Measurements from ENCODE around the gene GNMT. TPM values are rescaled to one million over a fixed set of nuclear protein-coding genes. Genes with fewer than 3 reads are reported as not detected.
"Not testable (repeated sequence)": the region's sequence is repeated elsewhere in the genome, so short reads cannot be mapped to it uniquely, and the experiment has no call there.

The GNMT gene
- total RNA-seq, 2 experiments from 2014 or later: 1.1 to 1.3 TPM

DNA sequence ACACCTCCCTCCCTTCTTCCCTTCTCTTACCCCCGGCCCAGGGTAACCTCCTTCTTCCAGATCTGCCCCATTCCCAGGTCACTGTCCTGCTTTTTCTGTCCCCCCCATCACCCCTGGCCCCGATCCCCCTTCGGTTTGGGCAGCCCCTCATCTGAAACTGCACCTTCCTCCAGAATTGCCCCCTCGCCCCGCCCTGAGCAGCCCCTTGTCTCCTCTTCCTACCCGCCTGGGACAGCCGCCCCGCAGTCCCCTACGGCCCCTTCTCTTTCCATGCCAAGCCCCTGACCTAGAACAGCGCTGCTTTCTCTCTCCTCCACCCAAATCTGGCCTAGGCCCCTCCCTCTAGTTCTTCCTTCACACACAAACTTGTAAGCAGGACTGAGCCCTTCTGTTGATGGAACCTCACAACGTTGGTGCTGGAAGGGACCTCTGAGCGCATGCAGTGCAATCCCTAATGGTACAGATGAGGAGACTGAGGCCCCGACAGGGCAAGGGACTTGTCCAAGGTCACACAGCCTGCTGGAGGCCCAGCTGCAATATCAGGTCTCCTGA, 24.4 kb downstream of the GNMT start:
- Mint-ChIP-seq H3K27ac (peak overlapping the region; percentile 93), H3K4me3 (peak overlapping the region; percentile 93), H3K27me3 (no peaks in the 10 kb centered on the region), H3K9me3 (no peaks in the 10 kb centered on the region), H3K36me3 (ENCODE audit: low read depth) (peaks cover 27% of the 10 kb centered on the region), H3K4me1 (peaks cover 54% of the 10 kb centered on the region)
- POLR2A ChIA-PET: no interaction called here
- DNase-seq: peak; percentile 29
- CTCF ChIA-PET: interaction anchor here (1.1 to 1.6 kb wide), 4 partner anchors 11 to 159 kb away, joined by 3 to 5 read pairs (median 4); partner anchors contain the start of gene CNPY3

DNA sequence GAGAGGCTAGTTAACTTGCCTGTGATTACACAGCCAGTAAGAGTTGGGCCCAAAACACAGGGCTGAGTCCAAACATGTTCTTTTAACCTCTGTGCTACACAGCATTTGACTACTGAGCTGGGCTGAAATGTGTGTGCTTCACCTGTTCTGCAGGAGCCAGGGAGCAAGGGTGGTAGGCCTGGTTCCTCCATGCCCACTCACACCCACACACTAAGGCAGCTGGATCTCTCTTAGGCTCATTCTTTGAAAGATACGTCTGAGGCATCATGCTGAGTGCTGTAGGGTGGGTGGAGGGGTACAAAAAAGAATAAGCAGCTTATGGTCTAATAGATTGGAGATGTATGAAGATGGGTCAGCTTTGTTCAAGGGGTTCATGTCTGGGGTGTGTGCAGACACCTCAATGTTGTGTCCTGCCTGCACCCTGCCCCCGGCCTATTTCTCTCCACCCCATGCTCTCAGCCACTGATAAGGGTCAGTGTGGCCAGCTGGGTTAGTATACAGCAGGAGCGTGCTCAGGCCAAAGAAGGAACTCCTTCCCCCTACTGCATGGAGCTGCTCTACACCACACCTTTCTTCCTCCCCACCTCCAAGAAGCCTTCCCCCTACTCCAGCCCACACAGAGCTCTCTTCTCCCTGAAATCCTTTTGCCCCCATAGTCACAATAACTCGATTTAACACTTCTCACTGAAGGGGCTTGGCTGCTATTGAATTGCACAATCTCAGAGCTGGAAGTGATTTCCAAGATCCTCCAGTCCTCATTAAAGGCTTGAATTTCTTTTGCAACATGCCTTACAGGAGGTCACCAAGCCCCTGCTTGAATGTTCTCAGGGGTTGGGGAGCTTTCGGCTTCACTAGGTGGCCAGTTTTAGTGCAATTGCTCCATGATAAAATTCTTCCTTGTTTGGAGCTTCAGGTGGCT, 27.2 kb downstream of the GNMT start:
- Mint-ChIP-seq H3K36me3 (ENCODE audit: low read depth) (peaks cover 35% of the 10 kb centered on the region), H3K27me3 (no peaks in the 10 kb centered on the region), H3K27ac (no peak overlapping the region), H3K4me1 (peaks cover 47% of the 10 kb centered on the region), H3K4me3 (no peak overlapping the region), H3K9me3 (no peaks in the 10 kb centered on the region)
- no peak for DNase-seq
- ChIA-PET CTCF (interaction anchor here (0.6 to 1.7 kb wide), 7 partner anchors 16 to 206 kb away, joined by 3 to 6 read pairs (median 4); no protein-coding TSS in a partner anchor), POLR2A (interaction anchor here (0.6 kb wide), 1 partner anchor 8 kb away, joined by 3 read pairs; no protein-coding TSS in a partner anchor)

DNA sequence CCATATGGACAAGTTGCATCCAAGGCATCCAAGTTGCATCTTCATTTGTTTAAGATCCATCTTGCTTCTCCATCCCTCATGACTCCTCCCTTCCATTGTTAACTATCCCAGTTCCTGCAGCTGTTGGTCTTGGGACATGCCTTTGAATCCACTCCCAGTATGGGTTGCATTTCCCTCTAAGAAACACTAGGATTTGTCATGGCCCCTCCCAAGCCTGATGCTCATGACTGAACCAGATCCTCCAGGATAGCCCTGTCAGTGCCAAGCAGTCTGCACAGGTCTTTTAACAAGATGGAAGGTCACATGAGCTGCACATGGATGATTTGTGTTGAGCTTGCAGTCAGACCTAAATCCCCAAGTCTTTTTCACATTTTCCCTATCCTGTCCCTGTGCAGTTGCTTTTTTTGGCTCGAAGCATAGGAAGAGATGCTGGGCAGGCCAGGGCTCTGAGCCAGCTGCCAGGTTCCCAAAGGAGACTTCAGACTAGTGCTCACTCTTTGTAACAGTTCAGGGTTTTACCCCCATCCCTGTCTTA, 28.0 kb downstream of the GNMT start:
- no peak overlapping the region for H3K4me3 Mint-ChIP-seq
- DNase-seq: no peak
- H3K27ac Mint-ChIP-seq: no peak overlapping the region
- H3K9me3 Mint-ChIP-seq: no peaks in the 10 kb centered on the region
- POLR2A ChIA-PET: interaction anchor here (0.6 kb wide), 1 partner anchor 8 kb away, joined by 3 read pairs; no protein-coding TSS in a partner anchor
- peaks cover 47% of the 10 kb centered on the region for H3K4me1 Mint-ChIP-seq
- CTCF ChIA-PET: interaction anchor here (0.5 to 1.7 kb wide), 7 partner anchors 16 to 207 kb away, joined by 3 to 6 read pairs (median 4); no protein-coding TSS in a partner anchor
- H3K27me3 Mint-ChIP-seq: no peaks in the 10 kb centered on the region
- peaks cover 36% of the 10 kb centered on the region for H3K36me3 Mint-ChIP-seq (ENCODE audit: low read depth)

DNA sequence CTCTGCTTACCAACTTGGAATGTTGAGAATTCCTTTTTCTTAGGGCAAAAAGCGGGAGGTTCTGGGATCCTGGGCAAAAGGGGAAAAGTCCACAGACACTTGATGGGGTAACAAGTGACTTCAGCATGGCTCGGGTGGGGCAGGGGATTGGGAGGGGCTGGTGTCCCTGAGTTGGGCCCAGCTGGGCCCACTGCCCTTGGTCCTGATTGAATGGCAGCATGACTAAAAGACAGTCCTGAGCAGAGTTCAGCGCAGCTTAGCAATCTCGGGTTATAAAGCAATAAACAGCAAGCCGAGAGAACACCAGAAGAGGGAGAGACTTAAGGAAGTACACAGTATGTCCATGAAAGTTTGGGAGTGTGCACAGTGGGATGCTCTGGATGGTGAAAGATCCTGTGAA, 29.4 kb downstream of the GNMT start:
- Mint-ChIP-seq H3K4me1 (peaks cover 43% of the 10 kb centered on the region), H3K9me3 (no peaks in the 10 kb centered on the region), H3K36me3 (ENCODE audit: low read depth) (peaks cover 37% of the 10 kb centered on the region), H3K27me3 (no peaks in the 10 kb centered on the region), H3K4me3 (no peak overlapping the region), H3K27ac (no peak overlapping the region)
- no peak for DNase-seq
- ChIA-PET POLR2A (interaction anchor here (0.5 kb wide), 1 partner anchor 15 kb away, joined by 4 read pairs; no protein-coding TSS in a partner anchor), CTCF (no interaction called here)

DNA sequence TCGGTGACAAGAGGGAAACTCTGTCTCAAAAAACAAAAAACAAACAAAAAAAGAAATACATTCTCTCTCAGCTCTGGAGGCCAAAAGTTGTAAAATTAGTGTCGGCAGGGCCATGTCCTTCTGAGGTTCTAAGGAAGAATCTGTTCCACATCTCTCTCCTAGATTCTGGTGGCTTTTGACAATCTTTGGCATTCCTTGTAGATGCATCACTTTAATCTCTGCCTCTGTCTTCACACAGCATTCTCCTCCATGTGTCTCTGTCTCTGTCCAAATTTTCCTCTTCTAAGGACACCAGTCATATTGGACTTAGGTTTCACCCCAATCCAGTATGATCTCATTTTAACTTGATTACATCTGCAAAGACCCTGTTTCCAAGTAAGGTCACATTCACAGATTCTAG, 32.9 kb downstream of the GNMT start:
- Mint-ChIP-seq H3K4me1 (peaks cover 13% of the 10 kb centered on the region), H3K9me3 (no peaks in the 10 kb centered on the region), H3K36me3 (ENCODE audit: low read depth) (peaks cover 17% of the 10 kb centered on the region), H3K27ac (no peak overlapping the region), H3K4me3 (no peak overlapping the region), H3K27me3 (no peaks in the 10 kb centered on the region)
- CTCF ChIA-PET: no interaction called here
- DNase-seq: no peak
- POLR2A ChIA-PET: no interaction called here

DNA sequence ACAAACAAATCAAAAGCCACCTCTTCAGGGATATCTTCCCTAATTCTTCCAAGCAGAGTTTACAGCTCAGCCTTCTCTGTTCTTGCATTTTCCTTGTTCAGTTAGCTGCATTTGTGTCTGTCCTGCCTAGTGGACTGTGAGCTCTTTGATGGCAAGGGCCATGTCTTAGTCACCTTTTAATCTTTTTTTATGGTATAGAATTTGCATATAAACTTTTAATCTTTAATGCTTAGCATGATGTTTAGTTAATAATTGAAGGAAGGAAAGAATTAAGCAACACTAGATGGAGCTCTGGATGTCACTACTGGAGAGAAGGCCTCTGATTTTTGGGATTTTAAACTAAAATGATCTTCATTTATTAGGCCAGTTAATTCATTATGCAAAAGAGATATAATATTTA, 36.0 kb downstream of the GNMT start:
- Mint-ChIP-seq H3K4me3 (no peak overlapping the region), H3K27ac (no peak overlapping the region), H3K9me3 (no peaks in the 10 kb centered on the region), H3K36me3 (ENCODE audit: low read depth) (peaks cover 2% of the 10 kb centered on the region), H3K27me3 (no peaks in the 10 kb centered on the region), H3K4me1 (peaks cover 5% of the 10 kb centered on the region)
- POLR2A ChIA-PET: no interaction called here
- no peak for DNase-seq
- CTCF ChIA-PET: interaction anchor here (0.9 to 1.8 kb wide), 6 partner anchors 10 to 24 kb away, joined by 3 to 7 read pairs (median 4); partner anchors contain the start of gene PPP2R5D

DNA sequence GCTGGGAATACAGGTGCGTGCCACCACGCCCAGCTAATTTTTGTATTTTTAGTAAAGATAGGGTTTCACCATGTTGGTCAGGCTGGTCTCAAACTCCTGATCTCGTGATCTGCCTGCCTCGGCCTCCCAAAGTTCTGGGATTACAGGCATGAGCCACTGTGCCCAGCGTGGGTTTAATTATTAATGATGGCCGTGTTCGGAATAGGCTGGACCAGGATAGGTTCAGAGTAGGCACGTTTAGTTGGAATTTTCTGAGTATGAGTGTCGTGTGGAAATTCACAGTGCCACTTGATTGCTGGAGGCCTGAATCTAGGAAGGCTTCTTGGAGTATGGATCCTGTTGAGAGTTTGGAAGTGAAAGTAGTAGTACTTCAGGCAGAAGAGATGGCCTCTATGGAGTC, 37.7 kb downstream of the GNMT start:
- POLR2A ChIA-PET; H3K9me3 Mint-ChIP-seq; DNase-seq; H3K36me3 Mint-ChIP-seq (ENCODE audit: low read depth); H3K4me3 Mint-ChIP-seq; H3K27ac Mint-ChIP-seq; H3K4me1 Mint-ChIP-seq; H3K27me3 Mint-ChIP-seq: not testable (repeated sequence)
- CTCF ChIA-PET: interaction anchor here (0.9 to 1.3 kb wide), 3 partner anchors 15 to 145 kb away, joined by 3 to 4 read pairs (median 4); no protein-coding TSS in a partner anchor

DNA sequence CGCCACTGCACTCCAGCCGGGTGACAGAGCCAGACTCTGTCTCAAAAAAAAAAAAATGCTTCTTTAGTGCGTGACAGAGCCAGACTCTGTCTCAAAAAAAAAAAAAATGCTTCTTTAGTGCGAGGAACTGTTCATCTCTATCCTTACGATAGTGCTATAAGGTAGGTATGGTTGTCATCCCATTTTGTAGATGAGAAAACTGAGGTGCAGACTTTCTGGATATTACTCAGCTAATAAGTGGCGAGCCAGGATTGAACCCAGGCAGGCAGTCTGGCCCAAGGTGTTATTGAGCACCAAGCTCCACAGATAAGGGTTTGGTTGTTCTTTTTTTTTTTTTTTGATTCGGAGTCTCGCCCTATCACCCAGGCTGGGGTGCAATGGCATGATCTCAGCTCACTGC, 41.3 kb downstream of the GNMT start:
- H3K27me3 Mint-ChIP-seq: no peaks in the 10 kb centered on the region
- H3K27ac Mint-ChIP-seq: no peak overlapping the region
- ChIA-PET POLR2A (no interaction called here), CTCF (interaction anchor here (0.6 kb wide), 1 partner anchor 41 kb away, joined by 3 read pairs; no protein-coding TSS in a partner anchor)
- H3K4me3 Mint-ChIP-seq: no peak overlapping the region
- DNase-seq: no peak
- H3K4me1 Mint-ChIP-seq: peaks cover 3% of the 10 kb centered on the region
- peaks cover 7% of the 10 kb centered on the region for H3K36me3 Mint-ChIP-seq (ENCODE audit: low read depth)
- no peaks in the 10 kb centered on the region for H3K9me3 Mint-ChIP-seq

DNA sequence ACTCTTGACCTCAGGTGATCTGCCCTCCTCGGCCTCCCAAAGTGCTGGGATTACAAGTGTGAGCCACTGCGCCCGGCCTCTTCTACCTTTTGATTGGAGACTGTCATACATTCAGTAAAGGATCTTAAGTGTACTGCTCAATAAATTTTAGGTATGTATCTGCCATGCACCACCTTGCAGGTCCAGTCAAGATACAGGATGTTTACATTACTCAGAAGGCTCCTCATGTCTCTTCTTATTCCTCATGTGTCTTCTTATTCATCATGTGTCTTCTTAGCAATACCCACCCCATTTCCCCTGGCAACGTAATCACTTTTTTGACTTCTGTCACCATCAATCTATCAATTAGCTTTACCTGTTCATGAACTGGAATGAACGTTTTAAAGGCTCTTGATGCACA, 45.3 kb downstream of the GNMT start:
- ChIA-PET CTCF (interaction anchor here (0.8 kb wide), 1 partner anchor 9 kb away, joined by 4 read pairs; the partner anchor contains the start of gene KLHDC3), POLR2A (no interaction called here)
- Mint-ChIP-seq H3K4me1 (peaks cover 7% of the 10 kb centered on the region), H3K9me3 (no peaks in the 10 kb centered on the region), H3K4me3 (no peak overlapping the region), H3K27me3 (no peaks in the 10 kb centered on the region), H3K36me3 (ENCODE audit: low read depth) (peaks cover 31% of the 10 kb centered on the region), H3K27ac (no peak overlapping the region)
- no peak for DNase-seq

DNA sequence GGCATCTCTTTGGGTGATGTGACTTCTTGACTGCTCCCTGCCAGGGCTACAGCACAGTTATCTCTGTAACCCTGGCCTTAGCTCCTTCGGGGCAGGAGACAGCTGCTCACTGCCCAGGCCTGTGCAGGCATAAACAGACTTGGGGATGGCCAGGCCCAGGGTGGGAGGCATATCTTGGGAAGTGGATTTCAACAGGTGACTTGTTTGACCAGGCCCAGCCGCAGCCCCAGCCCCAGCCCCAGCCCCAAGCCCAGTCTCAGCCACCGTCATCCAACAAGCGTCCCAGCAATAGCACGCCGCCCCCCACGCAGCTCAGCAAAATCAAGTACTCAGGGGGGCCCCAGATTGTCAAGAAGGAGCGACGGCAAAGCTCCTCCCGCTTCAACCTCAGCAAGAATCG, 45.7 kb downstream of the GNMT start:
- CTCF ChIA-PET: interaction anchor here (1.0 kb wide), 1 partner anchor 10 kb away, joined by 3 read pairs; no protein-coding TSS in a partner anchor
- no peaks in the 10 kb centered on the region for H3K27me3 Mint-ChIP-seq

DNA sequence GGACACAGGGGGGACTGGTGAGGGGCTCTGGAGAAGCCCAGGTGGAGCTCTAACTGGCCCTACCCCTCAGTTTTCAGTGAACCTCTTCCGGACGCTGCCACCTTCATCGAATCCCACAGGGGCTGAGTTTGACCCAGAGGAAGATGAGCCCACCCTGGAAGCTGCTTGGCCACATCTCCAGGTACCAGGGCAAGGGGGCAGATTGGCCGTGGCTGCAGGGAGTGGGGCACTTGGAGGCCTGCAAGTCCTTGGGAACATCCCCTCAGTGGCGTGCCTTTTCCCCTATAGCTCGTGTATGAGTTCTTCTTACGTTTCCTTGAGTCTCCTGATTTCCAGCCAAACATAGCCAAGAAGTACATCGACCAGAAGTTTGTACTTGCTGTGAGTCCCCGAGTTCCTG, 46.6 kb downstream of the GNMT start:
- no peak for DNase-seq
- H3K4me1 Mint-ChIP-seq: peaks cover 16% of the 10 kb centered on the region
- no peaks in the 10 kb centered on the region for H3K9me3 Mint-ChIP-seq
- H3K36me3 Mint-ChIP-seq (ENCODE audit: low read depth): peaks cover 40% of the 10 kb centered on the region
- H3K27me3 Mint-ChIP-seq: no peaks in the 10 kb centered on the region
- no peak overlapping the region for H3K27ac Mint-ChIP-seq
- ChIA-PET POLR2A (no interaction called here), CTCF (interaction anchor here (1.0 kb wide), 1 partner anchor 11 kb away, joined by 3 read pairs; no protein-coding TSS in a partner anchor)
- H3K4me3 Mint-ChIP-seq: no peak overlapping the region

More for the DNA sequence above, 45.7 kb downstream of the GNMT start:
- H3K4me1 Mint-ChIP-seq: peaks cover 7% of the 10 kb centered on the region
- POLR2A ChIA-PET: no interaction called here
- no peak overlapping the region for H3K4me3 Mint-ChIP-seq
- H3K36me3 Mint-ChIP-seq (ENCODE audit: low read depth): peaks cover 35% of the 10 kb centered on the region
- DNase-seq: no peak
- no peak overlapping the region for H3K27ac Mint-ChIP-seq
- no peaks in the 10 kb centered on the region for H3K9me3 Mint-ChIP-seq

DNA sequence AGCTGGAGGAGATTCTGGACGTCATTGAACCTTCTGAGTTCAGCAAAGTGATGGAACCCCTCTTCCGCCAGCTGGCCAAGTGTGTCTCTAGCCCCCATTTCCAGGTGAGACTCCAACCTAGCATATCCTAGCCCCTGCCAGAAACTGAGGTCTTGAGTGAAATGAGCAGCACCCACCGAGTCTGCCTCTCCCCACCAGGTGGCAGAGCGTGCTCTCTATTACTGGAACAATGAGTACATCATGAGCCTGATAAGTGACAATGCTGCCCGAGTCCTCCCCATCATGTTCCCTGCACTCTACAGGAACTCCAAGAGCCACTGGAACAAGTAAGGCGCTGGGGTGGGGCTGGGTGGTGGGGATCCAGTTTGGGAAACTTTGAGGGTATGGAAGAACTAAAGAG, 48.6 kb downstream of the GNMT start:
- Mint-ChIP-seq H3K36me3 (ENCODE audit: low read depth) (peaks cover 49% of the 10 kb centered on the region), H3K27me3 (no peaks in the 10 kb centered on the region), H3K27ac (no peak overlapping the region), H3K4me1 (peaks cover 34% of the 10 kb centered on the region), H3K9me3 (no peaks in the 10 kb centered on the region), H3K4me3 (no peak overlapping the region)
- ChIA-PET CTCF (interaction anchor here (1.1 to 1.4 kb wide), 2 partner anchors 12 to 220 kb away, joined by 4 read pairs; partner anchors contain the start of gene DNPH1), POLR2A (no interaction called here)
- peak; percentile 55 for DNase-seq
